ENCODE measurements around the gene SEMA4F.

GRCh38 chr2:74695663-74696062 is 41.6 kb downstream of the SEMA4F start:
- TF ChIP-seq CTCF (IDR thresholded peaks at IDR 0.05; ENCODE audit: insufficient read depth, low read length, poor library complexity, severe bottlenecking), result no peak
- TF ChIP-seq EZH2phosphoT487 (conservative IDR thresholded peaks at IDR 0.05; ENCODE audit: low read length), result no peak
